GM23248 (cell line): ENCODE data around the gene STK4. TPM values are rescaled to one million over a fixed set of nuclear protein-coding genes. Genes with fewer than 3 reads are reported as not detected.

Experiments
- DNase-seq: peaks from one replicate; pipeline ENCODE4 v3.0.0-alpha.2; 2015
- H2AFZ ChIP-seq: fragments of 200-600 bp; sonication (generic); 2 replicates; pipeline ENCODE4 v1.6.1; 2016; ENCODE audit warnings: antibody characterized with exemption
- H3F3A ChIP-seq: fragments of 200-600 bp; sonication (generic); 2 replicates; pipeline ENCODE4 v1.6.1; 2016; ENCODE audit warnings: mild to moderate bottlenecking, antibody characterized with exemption, mixed run types; ENCODE audit not compliant: insufficient read depth
- H3K27ac ChIP-seq: fragments of 200-600 bp; sonication (generic); 2 replicates; pipeline ENCODE4 v1.5.1; 2016; ENCODE audit warnings: mild to moderate bottlenecking
- H3K27me3 ChIP-seq: fragments of 200-600 bp; sonication (generic); replicated peaks from 2 replicates; pipeline ENCODE4 v1.6.1; 2016; ENCODE audit warnings: mild to moderate bottlenecking; ENCODE audit not compliant: insufficient read depth
- H3K36me3 ChIP-seq: fragments of 200-600 bp; sonication (generic); 2 replicates; pipeline ENCODE4 v1.6.1; 2016; ENCODE audit warnings: low read depth, mild to moderate bottlenecking
- H3K4me1 ChIP-seq: fragments of 200-600 bp; sonication (generic); 2 replicates; pipeline ENCODE4 v1.6.1; 2016; ENCODE audit warnings: mild to moderate bottlenecking; ENCODE audit not compliant: insufficient read depth
- H3K4me2 ChIP-seq: fragments of 200-600 bp; sonication (generic); one replicate; pipeline ENCODE4 v1.6.1; 2016; ENCODE audit warnings: mild to moderate bottlenecking; ENCODE audit not compliant: unreplicated experiment
- H3K4me3 ChIP-seq: fragments of 200-600 bp; sonication (generic); 2 replicates; pipeline ENCODE4 v1.5.1; 2016; ENCODE audit warnings: mild to moderate bottlenecking
- H3K79me2 ChIP-seq: fragments of 200-600 bp; sonication (generic); 2 replicates; pipeline ENCODE4 v1.6.1; 2016; ENCODE audit warnings: mild to moderate bottlenecking; ENCODE audit not compliant: insufficient read depth
- H3K9ac ChIP-seq: fragments of 200-600 bp; sonication (generic); 2 replicates; pipeline ENCODE4 v1.6.1; 2016; ENCODE audit warnings: mild to moderate bottlenecking
- H3K9me2 ChIP-seq: fragments of 200-600 bp; sonication (generic); 2 replicates; pipeline ENCODE4 v1.6.1; 2016; ENCODE audit warnings: mixed run types, mild to moderate bottlenecking, moderate library complexity; ENCODE audit not compliant: insufficient read depth
- H3K9me3 ChIP-seq: fragments of 200-600 bp; sonication (generic); one replicate; pipeline ENCODE4 v1.6.1; 2017; ENCODE audit warnings: low read depth
- H4K20me1 ChIP-seq: fragments of 200-600 bp; sonication (generic); 2 replicates; pipeline ENCODE4 v1.6.0; 2016; ENCODE audit not compliant: insufficient read depth
- EZH2 ChIP-seq: fragments of 200-600 bp; sonication (generic); IDR thresholded peaks from 2 replicates; pipeline ENCODE4 v1.6.1; 2018; ENCODE audit warnings: antibody characterized with exemption, mild to moderate bottlenecking; ENCODE audit not compliant: insufficient read depth, poor library complexity, severe bottlenecking
- EZH2phosphoT487 ChIP-seq: fragments of 200-600 bp; sonication (generic); IDR thresholded peaks from 2 replicates; pipeline ENCODE4 v1.6.1; 2018; ENCODE audit warnings: antibody characterized with exemption, moderate library complexity, mild to moderate bottlenecking, low read depth; ENCODE audit not compliant: insufficient read depth
- WGBS, 2 experiments: methylation state at CpG; one replicate each; pipeline ENCODE4 v1.1.6; 2015 to 2017; ENCODE audit warnings: low lambda C conversion rate in 2 of 2, low coverage in 1 of 2; ENCODE audit errors: missing lambda C conversion rate in 2 of 2; 5-methylcytosine and 5-hydroxymethylcytosine counted together
- in situ Hi-C: fragments of 300-500 bp; cut with MboI; formaldehyde crosslinking; loops from 2 replicates; pipeline ENCODE4 v1.15.0; 2020
- polyA plus RNA-seq: library from polyadenylated mRNA; unstranded; fragments of >200 nt; fragmentation: Nextera tagmentation; extraction: Ambion mirVana; gene quantifications from 2 replicates; pipeline ENCODE4 v1.2.1, GENCODE V29; 2016
- total RNA-seq: library from RNA; depleted of rRNA; stranded (reverse); fragments of >200 nt; shearing (Covaris generic); gene quantifications from 2 replicates; pipeline ENCODE4 v1.2.3, GENCODE V29; 2014

STK4 gene
- total and polyA plus RNA-seq, 2 experiments from 2014 or later = 21.9 to 33.4 TPM

GRCh38 chr20:44930517-44931168 is 35.7 kb upstream of the STK4 start:
- Histone ChIP-seq H4K20me1 (no peaks in the 10 kb centered on the region), H3K27ac (no peak overlapping the region), H3K36me3 (no peaks in the 10 kb centered on the region; the same call in 1 of the 2 replicates), H3K4me3 (no peak overlapping the region), H3K79me2 (no peaks in the 10 kb centered on the region), H2AFZ (no peak overlapping the region), H3K4me1 (no peaks in the 10 kb centered on the region), H3K9ac (no peak overlapping the region), H3K27me3 (no peaks in the 10 kb centered on the region), H3K9me3 (no peaks in the 10 kb centered on the region), H3F3A (no peaks in the 10 kb centered on the region), H3K4me2 (no peak overlapping the region), H3K9me2 (no peaks in the 10 kb centered on the region)
- in situ Hi-C loops = no loop called here
- TF ChIP-seq EZH2 = no peak
- no peak for TF ChIP-seq EZH2phosphoT487
- WGBS, 2 experiments = 92 to 96% methylated on average over 17 to 18 of the region's 18 CpGs
- DNase-seq = no peak

- H3F3A ChIP-seq = no peaks in the 10 kb centered on the region
- H2AFZ ChIP-seq = no peak overlapping the region
- no peak for TF ChIP-seq EZH2phosphoT487
- no peak for TF ChIP-seq EZH2
- in situ Hi-C loops = no loop called here
- H3K27me3 ChIP-seq = no peaks in the 10 kb centered on the region
- H3K4me2 ChIP-seq = no peak overlapping the region
- no peak overlapping the region for H3K27ac ChIP-seq
- no peaks in the 10 kb centered on the region; the same call in 1 of the 2 replicates for H3K36me3 ChIP-seq
- H3K79me2 ChIP-seq = no peaks in the 10 kb centered on the region
- H3K4me3 ChIP-seq = no peak overlapping the region
- H3K9me2 ChIP-seq = no peaks in the 10 kb centered on the region
- no peak for DNase-seq
- H3K9ac ChIP-seq = no peak overlapping the region
- H3K9me3 ChIP-seq = no peaks in the 10 kb centered on the region
- 97 to 98% methylated on average over 3 of the region's 3 CpGs for WGBS, 2 experiments
- H3K4me1 ChIP-seq = no peaks in the 10 kb centered on the region
- H4K20me1 ChIP-seq = no peaks in the 10 kb centered on the region
These were observed 34.4 kb upstream of the STK4 start for GRCh38 chr20:44931911-44932310.

GRCh38 chr20:44932916-44933315 is 33.4 kb upstream of the STK4 start:
- H4K20me1 ChIP-seq = no peaks in the 10 kb centered on the region
- H3K36me3 ChIP-seq = no peaks in the 10 kb centered on the region; the same call in 1 of the 2 replicates
- 96 to 100% methylated on average over 8 of the region's 8 CpGs for WGBS, 2 experiments
- no peak overlapping the region for H3K27ac ChIP-seq
- no peak overlapping the region for H3K4me2 ChIP-seq
- no peak overlapping the region for H3K4me3 ChIP-seq
- H3F3A ChIP-seq = no peaks in the 10 kb centered on the region
- H3K9ac ChIP-seq = no peak overlapping the region
- H3K9me2 ChIP-seq = no peaks in the 10 kb centered on the region
- no peaks in the 10 kb centered on the region for H3K79me2 ChIP-seq
- no peaks in the 10 kb centered on the region for H3K27me3 ChIP-seq
- DNase-seq = no peak
- in situ Hi-C loops = no loop called here
- no peak overlapping the region for H2AFZ ChIP-seq
- H3K4me1 ChIP-seq = no peaks in the 10 kb centered on the region
- TF ChIP-seq EZH2phosphoT487 (no peak), EZH2 (no peak)
- H3K9me3 ChIP-seq = no peaks in the 10 kb centered on the region

GRCh38 chr20:44936510-44936909 is 29.8 kb upstream of the STK4 start:
- H3K4me1 ChIP-seq = peaks cover 5% of the 10 kb centered on the region; the same call in 1 of the 2 replicates
- no peak overlapping the region for H3K4me2 ChIP-seq
- H3K27ac ChIP-seq = no peak overlapping the region
- in situ Hi-C loops = no loop called here
- peaks cover 10% of the 10 kb centered on the region for H3F3A ChIP-seq
- no peaks in the 10 kb centered on the region for H3K27me3 ChIP-seq
- WGBS, 2 experiments = 94 to 96% methylated on average over 10 of the region's 10 CpGs
- no peaks in the 10 kb centered on the region for H3K9me3 ChIP-seq
- H3K4me3 ChIP-seq = no peak overlapping the region
- no peaks in the 10 kb centered on the region for H3K79me2 ChIP-seq
- peaks cover 6% of the 10 kb centered on the region; the same call in 1 of the 2 replicates for H3K36me3 ChIP-seq
- TF ChIP-seq EZH2 (no peak), EZH2phosphoT487 (no peak)
- H4K20me1 ChIP-seq = no peaks in the 10 kb centered on the region
- H2AFZ ChIP-seq = no peak overlapping the region
- DNase-seq = no peak
- no peak overlapping the region for H3K9ac ChIP-seq
- no peaks in the 10 kb centered on the region for H3K9me2 ChIP-seq
